A673 (cell line): ENCODE data around the gene UBTD1. TPM values are rescaled to one million over a fixed set of nuclear protein-coding genes. Genes with fewer than 3 reads are reported as not detected.

Source experiments
- BruUV-seq: library from RNA; stranded (reverse); fragments of 400-500 nt; replicated peaks from 2 replicates; lab custom pipeline; 2021; lab: Mats Ljungman, UMichigan
- CTCF ChIA-PET: fragments of 300-600 bp; sonication (Branson Sonifier 250); formaldehyde crosslinking; loops from one replicate; lab custom pipeline; 2022; ENCODE audit warnings: antibody characterized with exemption; lab: Charles Lee
- POLR2A ChIA-PET: fragments of 300-600 bp; sonication (Branson Sonifier 250); formaldehyde crosslinking; loops from one replicate; lab custom pipeline; 2022; ENCODE audit warnings: antibody characterized with exemption; ENCODE audit not compliant: low non-redundant PET; lab: Charles Lee
- DNase-seq: peaks from one replicate; pipeline ENCODE4 v3.0.0-alpha.2; 2015; ENCODE audit warnings: low spot score
- H3K27ac ChIP-seq: fragments of 200-600 bp; sonication (generic); 2 replicates; pipeline ENCODE4 v1.5.1; 2016; ENCODE audit warnings: mixed run types, low read depth, mild to moderate bottlenecking, mixed read lengths, antibody characterized with exemption, low read length; ENCODE audit not compliant: poor library complexity, severe bottlenecking
- H3K27me3 ChIP-seq: fragments of 200-600 bp; sonication (generic); replicated peaks from 2 replicates; pipeline ENCODE4 v1.6.1; 2017; ENCODE audit warnings: mixed run types, low read depth, mild to moderate bottlenecking, mixed read lengths, antibody characterized with exemption, low read length; ENCODE audit not compliant: insufficient read depth, poor library complexity
- H3K36me3 ChIP-seq: fragments of 200-600 bp; sonication (generic); 2 replicates; pipeline ENCODE4 v1.6.1; 2016; ENCODE audit warnings: mixed run types, mild to moderate bottlenecking, mixed read lengths, antibody characterized with exemption, low read length; ENCODE audit not compliant: insufficient read depth, poor library complexity, severe bottlenecking
- H3K4me1 ChIP-seq: fragments of 200-600 bp; sonication (generic); 2 replicates; pipeline ENCODE4 v1.6.1; 2017; ENCODE audit warnings: mixed run types, mild to moderate bottlenecking, mixed read lengths, antibody characterized with exemption, low read length; ENCODE audit not compliant: insufficient read depth, poor library complexity, severe bottlenecking
- H3K4me3 ChIP-seq: fragments of 200-600 bp; sonication (generic); 2 replicates; pipeline ENCODE4 v1.5.1; 2016; ENCODE audit warnings: low read depth, mixed run types, mild to moderate bottlenecking, mixed read lengths, low read length; ENCODE audit not compliant: poor library complexity, severe bottlenecking
- H3K9me3 ChIP-seq: fragments of 200-600 bp; sonication (generic); 2 replicates; pipeline ENCODE4 v1.6.1; 2016; ENCODE audit warnings: mixed run types, low read depth, mild to moderate bottlenecking, mixed read lengths, antibody characterized with exemption, low read length; ENCODE audit not compliant: poor library complexity, severe bottlenecking
- CTCF ChIP-seq: fragments of 300-800, 200-600 bp; sonication (generic); conservative IDR thresholded peaks from 2 replicates; pipeline ENCODE4 v1.5.1; 2017; ENCODE audit warnings: low read depth, mild to moderate bottlenecking, antibody characterized with exemption, low read length, moderate library complexity, mixed read lengths
- EZH2 ChIP-seq: fragments of 200-600 bp; sonication (generic); IDR thresholded peaks from 2 replicates; pipeline ENCODE4 v1.6.1; 2017; ENCODE audit warnings: borderline replicate concordance, low read depth, mild to moderate bottlenecking, mixed read lengths, antibody characterized with exemption, low read length; ENCODE audit not compliant: poor library complexity, severe bottlenecking
- intact Hi-C: fragments of 100-400 bp; cut with micrococcal nuclease; formaldehyde crosslinking; loops from one replicate; pipeline ENCODE4 v1.10.0; 2022; ENCODE audit not compliant: unreplicated experiment
- total RNA-seq: library from RNA; stranded (reverse); gene quantifications from 2 replicates; pipeline ENCODE4 v1.2.3, GENCODE V29; 2021

UBTD1 gene
- total RNA-seq, 1 experiment from 2014 or later = 3.1 TPM

- no peaks in the 10 kb centered on the region for H3K9me3 ChIP-seq
- POLR2A ChIA-PET = no interaction called here
- no peak for TF ChIP-seq CTCF
- no peak for TF ChIP-seq EZH2
- no peak overlapping the region for H3K27ac ChIP-seq
- no peaks in the 10 kb centered on the region for H3K36me3 ChIP-seq
- no peaks in the 10 kb centered on the region for H3K27me3 ChIP-seq
- CTCF ChIA-PET = no interaction called here
- intact Hi-C loops = no loop called here
- H3K4me3 ChIP-seq = no peak overlapping the region
- no peak for DNase-seq
- H3K4me1 ChIP-seq = no peaks in the 10 kb centered on the region
- no TSS peak for BruUV-seq
These were observed 82.0 kb downstream of the UBTD1 start for GRCh38 chr10:97580421-97581367.

GRCh38 chr10:97582169-97582568 is 83.4 kb downstream of the UBTD1 start:
- Histone ChIP-seq H3K4me1 (no peaks in the 10 kb centered on the region), H3K36me3 (no peaks in the 10 kb centered on the region), H3K27me3 (no peaks in the 10 kb centered on the region), H3K9me3 (no peaks in the 10 kb centered on the region), H3K4me3 (no peak overlapping the region), H3K27ac (no peak overlapping the region)
- ChIA-PET POLR2A (no interaction called here), CTCF (no interaction called here)
- intact Hi-C loops = no loop called here
- DNase-seq = no peak
- no TSS peak for BruUV-seq
- no peak for TF ChIP-seq EZH2
- TF ChIP-seq CTCF = no peak

- Histone ChIP-seq H3K4me3 (no peak overlapping the region), H3K27me3 (no peaks in the 10 kb centered on the region), H3K36me3 (no peaks in the 10 kb centered on the region), H3K4me1 (no peaks in the 10 kb centered on the region), H3K9me3 (no peaks in the 10 kb centered on the region), H3K27ac (no peak overlapping the region)
- intact Hi-C loops = no loop called here
- TF ChIP-seq EZH2 (no peak), CTCF (no peak)
- POLR2A ChIA-PET = no interaction called here
- no TSS peak for BruUV-seq
- DNase-seq = no peak
- CTCF ChIA-PET = no interaction called here
These were observed 84.8 kb downstream of the UBTD1 start for GRCh38 chr10:97583476-97583875.
